Endothelial cell (in vitro differentiated cells): ENCODE measurements around the gene ATP2B2. TPM values are rescaled to one million over a fixed set of nuclear protein-coding genes. Genes with fewer than 3 reads are reported as not detected.

Experiments used
- DNase-seq: peaks from one replicate; pipeline ENCODE4 v3.0.0; 2021; ENCODE audit warnings: low spot score
- H3K27ac Mint-ChIP-seq: one replicate; pipeline ENCODE4 v1.8.0; 2021; ENCODE audit warnings: mixed read lengths, inconsistent platforms; ENCODE audit not compliant: unreplicated experiment
- H3K27me3 Mint-ChIP-seq: one replicate; pipeline ENCODE4 v1.8.0; 2021; ENCODE audit warnings: mild to moderate bottlenecking, moderate library complexity, mixed read lengths, inconsistent platforms; ENCODE audit not compliant: unreplicated experiment
- H3K36me3 Mint-ChIP-seq: one replicate; pipeline ENCODE4 v1.8.0; 2021; ENCODE audit warnings: mild to moderate bottlenecking, low read depth, mixed read lengths, inconsistent platforms; ENCODE audit not compliant: unreplicated experiment
- H3K4me1 Mint-ChIP-seq: one replicate; pipeline ENCODE4 v1.8.0; 2021; ENCODE audit warnings: mild to moderate bottlenecking, mixed read lengths, inconsistent platforms; ENCODE audit not compliant: unreplicated experiment
- H3K4me3 Mint-ChIP-seq: one replicate; pipeline ENCODE4 v1.8.0; 2021; ENCODE audit warnings: mild to moderate bottlenecking, mixed read lengths, inconsistent platforms; ENCODE audit not compliant: unreplicated experiment
- H3K9me3 Mint-ChIP-seq: one replicate; pipeline ENCODE4 v1.8.0; 2021; ENCODE audit warnings: mixed read lengths, inconsistent platforms; ENCODE audit not compliant: unreplicated experiment
- total RNA-seq: library from RNA; stranded (reverse); fragmentation: NEBNext Ultra II Directional; extraction: Animal tissue kit (Norgen Biotek cat#: 25700); gene quantifications from one replicate; pipeline ENCODE4 v1.2.1, GENCODE V29; 2021; ENCODE audit not compliant: unreplicated experiment
- TF ChIP-seq, protein P1 (sequence below): fragments of 200-600 bp; sonication (generic); IDR thresholded peaks from one replicate; pipeline ENCODE4 v1.5.0; 2021; ENCODE audit warnings: antibody characterized with exemption; ENCODE audit not compliant: unreplicated experiment

Gene ATP2B2
- total RNA-seq, 1 donor from 2014 or later: 1.7 TPM

DNA sequence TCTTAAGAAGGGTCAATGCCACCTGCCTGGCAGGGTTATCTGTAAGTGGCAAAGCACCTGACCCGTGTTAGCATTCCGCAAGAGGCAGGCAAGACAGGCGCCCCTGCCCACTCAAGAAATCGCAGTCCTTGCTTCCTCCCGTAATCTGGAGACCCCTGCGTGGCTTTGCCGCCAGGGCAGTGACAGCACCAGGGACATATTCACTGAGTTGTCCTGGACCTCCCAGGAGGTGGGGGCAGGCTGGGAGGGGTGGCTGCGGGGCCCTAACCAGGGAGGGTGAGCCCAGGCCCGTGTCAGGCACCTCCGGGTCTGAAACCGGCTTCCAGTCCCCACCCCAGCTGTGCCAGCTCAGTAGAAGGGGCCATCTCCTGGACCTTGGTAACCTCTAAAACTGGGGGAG lies 168.6 kb downstream of the ATP2B2 start:
- no peak for DNase-seq
- Mint-ChIP-seq H3K4me1 (peaks cover 25% of the 10 kb centered on the region), H3K36me3 (no peaks in the 10 kb centered on the region), H3K4me3 (no peak overlapping the region), H3K27ac (no peak overlapping the region), H3K27me3 (peaks cover 6% of the 10 kb centered on the region), H3K9me3 (no peaks in the 10 kb centered on the region)
- TF ChIP-seq, protein P1, sequence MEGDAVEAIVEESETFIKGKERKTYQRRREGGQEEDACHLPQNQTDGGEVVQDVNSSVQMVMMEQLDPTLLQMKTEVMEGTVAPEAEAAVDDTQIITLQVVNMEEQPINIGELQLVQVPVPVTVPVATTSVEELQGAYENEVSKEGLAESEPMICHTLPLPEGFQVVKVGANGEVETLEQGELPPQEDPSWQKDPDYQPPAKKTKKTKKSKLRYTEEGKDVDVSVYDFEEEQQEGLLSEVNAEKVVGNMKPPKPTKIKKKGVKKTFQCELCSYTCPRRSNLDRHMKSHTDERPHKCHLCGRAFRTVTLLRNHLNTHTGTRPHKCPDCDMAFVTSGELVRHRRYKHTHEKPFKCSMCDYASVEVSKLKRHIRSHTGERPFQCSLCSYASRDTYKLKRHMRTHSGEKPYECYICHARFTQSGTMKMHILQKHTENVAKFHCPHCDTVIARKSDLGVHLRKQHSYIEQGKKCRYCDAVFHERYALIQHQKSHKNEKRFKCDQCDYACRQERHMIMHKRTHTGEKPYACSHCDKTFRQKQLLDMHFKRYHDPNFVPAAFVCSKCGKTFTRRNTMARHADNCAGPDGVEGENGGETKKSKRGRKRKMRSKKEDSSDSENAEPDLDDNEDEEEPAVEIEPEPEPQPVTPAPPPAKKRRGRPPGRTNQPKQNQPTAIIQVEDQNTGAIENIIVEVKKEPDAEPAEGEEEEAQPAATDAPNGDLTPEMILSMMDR: no peak

DNA sequence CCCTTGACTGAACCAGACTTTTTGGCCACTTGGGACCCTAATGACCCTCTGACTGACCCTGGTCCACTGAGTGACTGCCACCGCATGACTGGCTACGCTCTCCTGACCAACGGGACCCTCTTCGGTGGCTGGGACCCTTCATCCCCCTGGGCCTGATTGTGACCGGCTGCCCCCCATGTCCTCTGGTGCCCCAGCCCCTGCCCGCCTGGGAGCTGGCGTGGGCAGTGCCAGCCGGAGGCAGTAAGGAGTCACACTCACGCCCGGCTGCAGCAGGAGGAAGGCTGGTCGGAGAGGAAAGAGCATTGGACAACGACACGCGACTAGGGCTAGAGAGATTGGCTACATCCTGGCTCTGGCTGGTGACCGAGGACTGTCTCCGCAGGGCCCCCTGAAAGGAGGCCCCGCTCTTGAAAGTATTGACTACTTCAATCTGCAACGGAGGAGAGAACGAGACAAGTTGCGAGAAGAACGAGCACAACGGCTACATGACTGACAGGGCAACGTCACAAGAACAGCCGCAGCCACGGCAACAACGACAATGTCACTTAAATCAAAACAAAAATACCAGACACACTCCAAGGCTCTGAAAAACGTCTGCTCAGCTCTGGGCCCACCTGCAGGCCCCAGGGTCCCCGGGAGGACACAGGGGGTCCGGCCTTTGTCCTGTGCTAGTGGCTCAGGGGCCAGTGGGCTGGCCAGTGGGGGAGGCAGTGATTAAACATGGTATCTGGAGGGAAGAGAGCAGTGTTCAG lies 169.3 kb downstream of the ATP2B2 start:
- peak overlapping the region; percentile 61 for H3K27ac Mint-ChIP-seq
- no peak overlapping the region for H3K4me3 Mint-ChIP-seq
- DNase-seq: no peak
- peaks cover 6% of the 10 kb centered on the region for H3K27me3 Mint-ChIP-seq
- H3K9me3 Mint-ChIP-seq: no peaks in the 10 kb centered on the region
- H3K4me1 Mint-ChIP-seq: peaks cover 25% of the 10 kb centered on the region
- TF ChIP-seq, protein P1: no peak
- no peaks in the 10 kb centered on the region for H3K36me3 Mint-ChIP-seq

DNA sequence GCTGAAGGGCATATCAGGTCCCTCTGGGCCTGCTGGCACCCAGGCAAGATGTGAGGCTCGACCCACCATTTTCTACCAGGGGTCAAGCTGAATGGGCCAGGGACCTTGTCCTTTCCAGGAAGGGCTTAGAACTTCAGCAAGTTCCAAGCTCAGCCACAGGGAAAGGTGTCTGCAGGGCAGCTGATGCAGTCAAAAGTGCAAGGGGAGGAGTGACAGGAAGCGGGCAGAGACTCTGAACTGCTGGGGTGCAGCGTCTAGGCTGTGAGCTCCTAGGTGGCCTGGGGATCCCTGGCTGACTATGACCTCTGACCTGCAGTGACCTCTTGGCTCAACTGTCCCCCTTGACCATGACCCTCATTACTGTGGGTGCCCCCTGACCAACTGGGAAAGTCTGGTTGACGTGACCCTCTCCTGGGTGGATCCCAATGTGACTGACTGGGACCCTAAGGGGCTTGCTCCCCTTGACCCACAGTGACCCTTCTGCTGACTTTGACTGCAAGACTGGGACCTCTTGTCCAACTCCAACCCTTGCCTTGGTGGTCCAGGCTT lies 170.1 kb downstream of the ATP2B2 start:
- H3K36me3 Mint-ChIP-seq: no peaks in the 10 kb centered on the region
- no peak overlapping the region for H3K27ac Mint-ChIP-seq
- no peak for DNase-seq
- H3K4me3 Mint-ChIP-seq: no peak overlapping the region
- H3K4me1 Mint-ChIP-seq: peaks cover 25% of the 10 kb centered on the region
- peaks cover 6% of the 10 kb centered on the region for H3K27me3 Mint-ChIP-seq
- TF ChIP-seq, protein P1: no peak
- H3K9me3 Mint-ChIP-seq: no peaks in the 10 kb centered on the region

DNA sequence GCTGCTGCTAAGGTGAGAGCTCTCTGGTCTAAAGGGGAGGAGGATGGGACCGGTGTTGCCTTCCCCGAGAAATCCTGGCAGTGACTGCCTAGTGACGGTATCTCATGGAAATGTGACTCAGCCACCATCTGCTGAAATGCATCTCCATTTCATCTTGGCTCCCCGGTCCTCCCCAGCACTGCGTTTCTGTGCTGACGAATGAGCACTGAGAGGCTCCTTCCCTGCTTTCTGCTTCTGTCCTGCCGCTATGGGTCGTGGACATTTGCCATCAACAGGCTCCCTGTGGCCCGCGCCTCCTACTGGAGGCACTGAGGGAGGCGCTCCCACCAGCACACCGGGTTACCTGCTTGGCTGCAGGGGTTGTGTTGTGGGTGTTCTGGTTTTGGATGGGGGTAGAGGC lies 170.9 kb downstream of the ATP2B2 start:
- DNase-seq: peak; percentile 46
- peaks cover 6% of the 10 kb centered on the region for H3K27me3 Mint-ChIP-seq

DNA sequence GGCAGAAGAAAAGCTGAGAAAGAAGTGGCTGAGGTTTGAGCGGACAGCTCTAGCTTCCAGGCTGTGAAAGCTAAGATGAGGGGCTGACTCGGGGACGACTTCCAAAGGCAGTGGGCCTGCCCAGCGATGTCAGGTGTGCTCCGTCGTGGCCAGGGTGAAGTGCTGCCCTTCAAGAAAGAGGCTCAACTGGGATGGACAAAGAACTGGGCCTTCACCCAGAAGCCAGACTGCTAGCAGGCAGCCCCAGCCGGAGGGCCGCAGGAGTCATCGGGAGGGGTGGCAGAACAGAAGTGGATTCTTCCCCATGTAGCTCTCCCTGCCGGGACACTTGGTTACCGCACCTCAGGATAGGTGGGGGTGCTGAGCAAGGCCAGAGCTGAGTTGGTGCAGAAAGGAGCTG lies 171.3 kb downstream of the ATP2B2 start:
- peaks cover 6% of the 10 kb centered on the region for H3K27me3 Mint-ChIP-seq
- H3K9me3 Mint-ChIP-seq: no peaks in the 10 kb centered on the region
- TF ChIP-seq, protein P1: no peak
- no peak overlapping the region for H3K27ac Mint-ChIP-seq
- peaks cover 4% of the 10 kb centered on the region for H3K36me3 Mint-ChIP-seq
- DNase-seq: no peak
- peaks cover 19% of the 10 kb centered on the region for H3K4me1 Mint-ChIP-seq
- H3K4me3 Mint-ChIP-seq: no peak overlapping the region

More for the DNA sequence above, 170.9 kb downstream of the ATP2B2 start:
- Mint-ChIP-seq H3K27ac (no peak overlapping the region), H3K4me1 (peaks cover 22% of the 10 kb centered on the region), H3K4me3 (no peak overlapping the region), H3K9me3 (no peaks in the 10 kb centered on the region), H3K36me3 (peaks cover 2% of the 10 kb centered on the region)
- TF ChIP-seq, protein P1: peak; percentile 48
